ENCODE data around the gene NLGN1. TPM values are rescaled to one million over a fixed set of nuclear protein-coding genes. Genes with fewer than 3 reads are reported as not detected.

The NLGN1 gene
- total RNA-seq, 1 donor from 2014 or later, result 34.8 TPM

- TF ChIP-seq EZH2 (IDR thresholded peaks at IDR 0.05), result no peak
- no peak for TF ChIP-seq CTCF (IDR thresholded peaks at IDR 0.05)
- no peak for DNase-seq (ENCODE audit: low spot score)
Measured at GRCh38 chr3:173773800-173774199, 376.3 kb downstream of the NLGN1 start.

GRCh38 chr3:173774294-173774693 is 376.8 kb downstream of the NLGN1 start:
- DNase-seq (ENCODE audit: low spot score), result no peak
- H3K9me3 Mint-ChIP-seq, result no peaks in the 10 kb centered on the region
- H3K4me1 Mint-ChIP-seq, result peaks cover 12% of the 10 kb centered on the region
- H3K36me3 ChIP-seq, result no peaks in the 10 kb centered on the region
- H3K9me3 ChIP-seq (ENCODE audit: low read depth), result no peaks in the 10 kb centered on the region
- no peak overlapping the region for H3K4me2 ChIP-seq
- no peaks in the 10 kb centered on the region for H3K27me3 Mint-ChIP-seq (ENCODE audit: insufficient read depth, low read depth)
- H3K36me3 Mint-ChIP-seq, result no peaks in the 10 kb centered on the region
- no peak for TF ChIP-seq CTCF (IDR thresholded peaks at IDR 0.05)
- TF ChIP-seq EZH2 (IDR thresholded peaks at IDR 0.05), result no peak
- TF ChIP-seq EZH2phosphoT487 (IDR thresholded peaks at IDR 0.05), result no peak
- H3K27ac ChIP-seq, result no peak overlapping the region
- H2AFZ ChIP-seq (replicated peaks), result no peak overlapping the region
- H4K20me1 ChIP-seq (ENCODE audit: low read depth), result no peaks in the 10 kb centered on the region
- H3K4me1 ChIP-seq, result peaks cover 16% of the 10 kb centered on the region
- H3K9ac ChIP-seq, result no peak overlapping the region
- H3K79me2 ChIP-seq (ENCODE audit: low read depth), result no peaks in the 10 kb centered on the region
- H3K27ac Mint-ChIP-seq, result no peak overlapping the region
- H3K4me3 Mint-ChIP-seq, result no peak overlapping the region
- no peaks in the 10 kb centered on the region for H3F3A ChIP-seq (ENCODE audit: low read depth)
- H3K27me3 ChIP-seq, result no peaks in the 10 kb centered on the region
- H3K4me3 ChIP-seq, result no peak overlapping the region

More at GRCh38 chr3:173773800-173774199, 376.3 kb downstream of the NLGN1 start:
- H3K36me3 ChIP-seq, result no peaks in the 10 kb centered on the region
- H3K4me1 ChIP-seq, result peaks cover 16% of the 10 kb centered on the region
- Mint-ChIP-seq H3K27ac (no peak overlapping the region), H3K27me3 (ENCODE audit: insufficient read depth, low read depth) (no peaks in the 10 kb centered on the region), H3K4me3 (no peak overlapping the region), H3K4me1 (peaks cover 12% of the 10 kb centered on the region), H3K36me3 (no peaks in the 10 kb centered on the region), H3K9me3 (no peaks in the 10 kb centered on the region)
- no peak overlapping the region for H3K4me3 ChIP-seq
- no peaks in the 10 kb centered on the region for H3K79me2 ChIP-seq (ENCODE audit: low read depth)
- H3F3A ChIP-seq (ENCODE audit: low read depth), result no peaks in the 10 kb centered on the region
- no peak overlapping the region for H3K27ac ChIP-seq
- no peak overlapping the region for H3K9ac ChIP-seq
- H4K20me1 ChIP-seq (ENCODE audit: low read depth), result no peaks in the 10 kb centered on the region
- no peak overlapping the region for H2AFZ ChIP-seq (replicated peaks)
- no peaks in the 10 kb centered on the region for H3K9me3 ChIP-seq (ENCODE audit: low read depth)
- no peaks in the 10 kb centered on the region for H3K27me3 ChIP-seq
- H3K4me2 ChIP-seq, result no peak overlapping the region

- H3K27me3 Mint-ChIP-seq (ENCODE audit: insufficient read depth, low read depth), result no peaks in the 10 kb centered on the region
- Histone ChIP-seq H3K4me2 (no peak overlapping the region), H3K9ac (no peak overlapping the region), H3K36me3 (no peaks in the 10 kb centered on the region), H3K27ac (no peak overlapping the region), H3K27me3 (no peaks in the 10 kb centered on the region), H3K4me3 (no peak overlapping the region), H2AFZ (replicated peaks) (no peak overlapping the region), H3K79me2 (ENCODE audit: low read depth) (no peaks in the 10 kb centered on the region), H3F3A (ENCODE audit: low read depth) (no peaks in the 10 kb centered on the region), H4K20me1 (ENCODE audit: low read depth) (no peaks in the 10 kb centered on the region), H3K4me1 (no peaks in the 10 kb centered on the region), H3K9me3 (ENCODE audit: low read depth) (no peaks in the 10 kb centered on the region)
- H3K4me1 Mint-ChIP-seq, result peaks cover 2% of the 10 kb centered on the region
- H3K36me3 Mint-ChIP-seq, result no peaks in the 10 kb centered on the region
- no peak overlapping the region for H3K4me3 Mint-ChIP-seq
- DNase-seq (ENCODE audit: low spot score), result no peak
- TF ChIP-seq EZH2phosphoT487 (IDR thresholded peaks at IDR 0.05) (no peak), EZH2 (IDR thresholded peaks at IDR 0.05) (no peak), CTCF (IDR thresholded peaks at IDR 0.05) (no peak)
- H3K9me3 Mint-ChIP-seq, result no peaks in the 10 kb centered on the region
- H3K27ac Mint-ChIP-seq, result no peak overlapping the region
Measured at GRCh38 chr3:173778251-173778650, 380.7 kb downstream of the NLGN1 start.
